K562 (cell line): ENCODE results near the gene CEP68. TPM values are rescaled to one million over a fixed set of nuclear protein-coding genes. Genes with fewer than 3 reads are reported as not detected.

Experiments used
- BRD9 ChIP-seq: fragments of 450-650 bp; IDR thresholded peaks from 2 replicates; pipeline ENCODE4 v1.6.1; 2018; ENCODE audit warnings: low read depth; ENCODE audit not compliant: partially characterized antibody
- CEBPG ChIP-seq, 3 experiments: fragments of 200-800 bp in 1 of 3; sonication (Bioruptor generic) in 1 of 3; sonication (generic) in 1 of 3; formaldehyde crosslinking in 1 of 3; IDR thresholded peaks in 2 of 3; conservative IDR thresholded peaks in 1 of 3; 2 replicates each; pipeline versions ENCODE4 v1.6.1 to v1.8.0; 2016 to 2022; ENCODE audit warnings: missing compliant biosample characterization in 2 of 3, missing genetic modification characterization in 2 of 3, mild to moderate bottlenecking in 1 of 3, missing genetic modification reagents in 1 of 3
- CREM ChIP-seq: IDR thresholded peaks from 2 replicates; pipeline ENCODE4 v1.6.1; 2014; ENCODE audit warnings: antibody characterized with exemption, low read depth
- E2F4 ChIP-seq: sonication (generic); formaldehyde crosslinking; IDR thresholded peaks from 2 replicates; pipeline ENCODE4 v1.8.0; 2022; ENCODE audit warnings: mild to moderate bottlenecking, low read depth, missing genetic modification reagents
- ELF4 ChIP-seq: fragments of 450-650 bp; formaldehyde crosslinking; IDR thresholded peaks from 2 replicates; pipeline ENCODE4 v1.4.0; 2022; ENCODE audit warnings: missing genetic modification characterization
- ESRRB ChIP-seq: fragments of 250-450 bp; sonication (Bioruptor Pico); IDR thresholded peaks from 2 replicates; pipeline ENCODE4 v1.5.0; 2020; ENCODE audit warnings: mild to moderate bottlenecking, moderate library complexity, borderline replicate concordance
- GMEB1 ChIP-seq: fragments of 250-450 bp; sonication (Bioruptor Pico); IDR thresholded peaks from 2 replicates; pipeline ENCODE4 v1.4.0; 2020; ENCODE audit warnings: mild to moderate bottlenecking
- ILK ChIP-seq: fragments of 450-650 bp; IDR thresholded peaks from 2 replicates; pipeline ENCODE4 v1.6.1; 2016; ENCODE audit warnings: missing genetic modification characterization, low read depth, mild to moderate bottlenecking, missing compliant biosample characterization, moderate library complexity, borderline replicate concordance
- MTA2 ChIP-seq: fragments of 450-650 bp; IDR thresholded peaks from 2 replicates; pipeline ENCODE4 v1.6.1; 2016; ENCODE audit warnings: low read depth
- NBN ChIP-seq: fragments of 450-650 bp; IDR thresholded peaks from 2 replicates; pipeline ENCODE4 v1.6.1; 2016; ENCODE audit warnings: low read depth, mild to moderate bottlenecking
- NCOA4 ChIP-seq: fragments of 450-650 bp; IDR thresholded peaks from 2 replicates; pipeline ENCODE4 v1.6.1; 2018; ENCODE audit warnings: mild to moderate bottlenecking; ENCODE audit not compliant: partially characterized antibody
- NCOA6 ChIP-seq: fragments of 450-650 bp; IDR thresholded peaks from 2 replicates; pipeline ENCODE4 v1.6.1; 2017; ENCODE audit warnings: mild to moderate bottlenecking
- PCBP1 ChIP-seq: fragments of 200-400 bp; formaldehyde crosslinking; IDR thresholded peaks from 2 replicates; pipeline ENCODE4 v1.6.1; 2018; ENCODE audit warnings: mild to moderate bottlenecking, low read depth, low read length; ENCODE audit not compliant: poor library complexity, severe bottlenecking
- PHF8 ChIP-seq: fragments of 200-600 bp; sonication (generic); IDR thresholded peaks from 2 replicates; pipeline ENCODE4 v1.6.1; 2012; ENCODE audit warnings: mixed run types, mild to moderate bottlenecking, inconsistent platforms, low read length, moderate library complexity, borderline replicate concordance
- RREB1 ChIP-seq: fragments of 250-450 bp; sonication (Bioruptor Pico); IDR thresholded peaks from 2 replicates; pipeline ENCODE4 v1.4.0; 2020
- THAP7 ChIP-seq: fragments of 250-450 bp; sonication (Bioruptor Pico); IDR thresholded peaks from 2 replicates; pipeline ENCODE4 v1.5.0; 2021
- ZC3H8 ChIP-seq: fragments of 450-650 bp; IDR thresholded peaks from 2 replicates; pipeline ENCODE4 v1.6.1; 2017
- ZFP30 ChIP-seq: fragments of 250-450 bp; sonication (Bioruptor Pico); IDR thresholded peaks from 2 replicates; pipeline ENCODE4 v1.8.0; 2022; ENCODE audit warnings: moderate library complexity, mild to moderate bottlenecking, inconsistent platforms, borderline replicate concordance
- ZKSCAN1 ChIP-seq: fragments of 150-350 bp; IDR thresholded peaks from 2 replicates; pipeline ENCODE4 v1.6.1; 2016; ENCODE audit warnings: low read depth, low read length
- ZNF316 ChIP-seq: fragments of 450-650 bp; IDR thresholded peaks from 2 replicates; pipeline ENCODE4 v1.6.1; 2016
- ZNF780A ChIP-seq: fragments of 250-450 bp; sonication (Bioruptor Pico); IDR thresholded peaks from 2 replicates; pipeline ENCODE4 v1.5.0; 2021; ENCODE audit warnings: mild to moderate bottlenecking
- polyA plus RNA-seq, 8 experiments: library from polyadenylated mRNA; depleted of rRNA in 4 of 8; stranded (reverse) in 5 of 8; unstranded in 3 of 8; fragments of >200 nt; fragmentation: Nextera tagmentation in 2 of 8; fragmentation: Illumina TruSeq in 1 of 8; extraction: Ambion mirVana in 2 of 8; extraction: Trizol in 1 of 8; gene quantifications; 2 replicates each; pipeline versions ENCODE4 v1.2.1 to v1.2.3, GENCODE V29; 2011 to 2014; ENCODE audit warnings: inconsistent platforms in 1 of 8, missing spikeins in 1 of 8
- total RNA-seq, 7 experiments: library from RNA; depleted of rRNA in 6 of 7; stranded (reverse); fragments of >200 nt in 6 of 7; fragmentation: Illumina TruSeq in 2 of 7; extraction: Trizol in 2 of 7; gene quantifications; 2 replicates each; pipeline versions ENCODE4 v1.2.1 to v1.2.3, GENCODE V29; 2011 to 2021; ENCODE audit warnings: low replicate concordance in 1 of 7

The CEP68 gene
- total and polyA plus RNA-seq, 9 of the 15 experiments (the other 6 are each of a cell fraction or from before 2014, with no cell fraction given), result 1.4 to 8.5 (median 5.2) TPM

- TF ChIP-seq ZNF316, result no peak
- no peak for TF ChIP-seq MTA2
- 0 out of 2 replicates have a peak, but pooled peaks have one; percentile 32 for TF ChIP-seq RREB1 (CRISPR knock-in tag)
- TF ChIP-seq ELF4 (CRISPR knock-in tag), result peak; percentile 66; the same call in 1 of the 2 replicates
- no peak for TF ChIP-seq ILK (tag)
- TF ChIP-seq E2F4 (CRISPR knock-in tag), result no peak
- TF ChIP-seq ZC3H8, result no peak
- peak; percentile 42 for TF ChIP-seq BRD9
- TF ChIP-seq THAP7 (CRISPR knock-in tag), result no peak
- no peak for TF ChIP-seq ZKSCAN1
- no peak for TF ChIP-seq GMEB1 (CRISPR knock-in tag)
- no peak for TF ChIP-seq NBN
- TF ChIP-seq CREM, result no peak
- TF ChIP-seq PCBP1, result no peak
- TF ChIP-seq NCOA6, result no peak; the same call in 1 of the 2 replicates
- no peak for TF ChIP-seq ZNF780A (CRISPR knock-in tag)
- TF ChIP-seq PHF8, result peak; percentile 41
- TF ChIP-seq CEBPG (CRISPR knock-in tag; IDR thresholded peaks at IDR 0.05), result no peak
- no peak for TF ChIP-seq CEBPG (tag; conservative IDR thresholded peaks at IDR 0.05 in 1 of 2, IDR thresholded peaks at IDR 0.05 in 1 of 2)
- TF ChIP-seq ESRRB, result no peak
- no peak for TF ChIP-seq ZFP30 (CRISPR knock-in tag)
- no peak for TF ChIP-seq NCOA4
These were observed 74.5 kb downstream of the CEP68 start (continued) for GRCh38 chr2:65130664-65131175.
